HepG2 (cell line): ENCODE measurements around the gene TCF25. TPM values are rescaled to one million over a fixed set of nuclear protein-coding genes. Genes with fewer than 3 reads are reported as not detected.

Experiments used
- ATF3 ChIP-seq: sonication (generic); formaldehyde crosslinking; IDR thresholded peaks from 2 replicates; pipeline ENCODE4 v1.4.0; 2020; ENCODE audit warnings: missing genetic modification reagents
- EEA1 ChIP-seq: sonication (generic); formaldehyde crosslinking; IDR thresholded peaks from 2 replicates; pipeline ENCODE4 v1.5.1; 2020; ENCODE audit warnings: mild to moderate bottlenecking, missing genetic modification reagents, borderline replicate concordance
- IKZF5 ChIP-seq: IDR thresholded peaks from 2 replicates; pipeline ENCODE4 v1.6.1; 2018; ENCODE audit warnings: missing genetic modification reagents, mild to moderate bottlenecking, missing compliant biosample characterization
- PHF8 ChIP-seq: sonication (generic); formaldehyde crosslinking; IDR thresholded peaks from 2 replicates; pipeline ENCODE4 v1.5.0; 2020; ENCODE audit warnings: missing genetic modification reagents
- RBAK ChIP-seq: sonication (generic); formaldehyde crosslinking; IDR thresholded peaks from 2 replicates; pipeline ENCODE4 v1.5.1; 2020; ENCODE audit warnings: mild to moderate bottlenecking, missing genetic modification reagents
- SALL2 ChIP-seq: sonication (generic); formaldehyde crosslinking; IDR thresholded peaks from 2 replicates; pipeline ENCODE4 v1.8.1; 2023; ENCODE audit warnings: mild to moderate bottlenecking, missing genetic modification reagents, inconsistent platforms
- SP2 ChIP-seq: sonication (generic); formaldehyde crosslinking; IDR thresholded peaks from 2 replicates; pipeline ENCODE4 v1.5.1; 2020; ENCODE audit warnings: mild to moderate bottlenecking, missing genetic modification reagents
- TRIM22 ChIP-seq: fragments of 450-650 bp; IDR thresholded peaks from 2 replicates; pipeline ENCODE4 v1.6.1; 2017
- TRIM24 ChIP-seq: sonication (generic); formaldehyde crosslinking; IDR thresholded peaks from 2 replicates; pipeline ENCODE4 v1.8.0; 2022; ENCODE audit warnings: mild to moderate bottlenecking, missing genetic modification reagents
- ZNF230 ChIP-seq: sonication (generic); formaldehyde crosslinking; IDR thresholded peaks from 2 replicates; pipeline ENCODE4 v1.4.0; 2020; ENCODE audit warnings: mild to moderate bottlenecking, missing genetic modification reagents
- ZNF367 ChIP-seq: sonication (generic); formaldehyde crosslinking; IDR thresholded peaks from 2 replicates; pipeline ENCODE4 v1.4.0; 2020; ENCODE audit warnings: missing genetic modification reagents, borderline replicate concordance
- ZNF530 ChIP-seq: sonication (generic); formaldehyde crosslinking; IDR thresholded peaks from 2 replicates; pipeline ENCODE4 v1.5.0; 2020; ENCODE audit warnings: low read depth, mild to moderate bottlenecking, missing genetic modification reagents
- polyA plus RNA-seq, 8 experiments: library from polyadenylated mRNA; depleted of rRNA in 3 of 8; stranded (reverse) in 7 of 8; unstranded in 1 of 8; fragments of >200 nt; fragmentation: Illumina TruSeq in 4 of 8; extraction: Trizol in 4 of 8; gene quantifications; 2 replicates each; pipeline versions ENCODE4 v1.2.1 to v1.2.3, GENCODE V29; 2011 to 2016; ENCODE audit warnings: low read depth in 4 of 8, missing spikeins in 1 of 8, mixed read lengths in 1 of 8; ENCODE audit not compliant: insufficient read depth in 1 of 8
- total RNA-seq, 5 experiments: library from RNA; depleted of rRNA; stranded (reverse); fragments of >200 nt; fragmentation: Illumina TruSeq; extraction: Trizol; gene quantifications; 2 replicates each; pipeline ENCODE4 v1.2.3, GENCODE V29; 2016; ENCODE audit warnings: low read depth in 1 of 5
- TF ChIP-seq, protein P1 (sequence below): sonication (generic); formaldehyde crosslinking; conservative IDR thresholded peaks from 2 replicates; pipeline ENCODE4 v1.8.0; 2022; ENCODE audit warnings: mild to moderate bottlenecking, moderate library complexity, missing genetic modification reagents
- TF ChIP-seq, protein P2 (sequence below): sonication (generic); formaldehyde crosslinking; IDR thresholded peaks from 2 replicates; pipeline ENCODE4 v1.4.0; 2020; ENCODE audit warnings: missing genetic modification reagents
- TF ChIP-seq, protein P3 (sequence below): sonication (generic); formaldehyde crosslinking; IDR thresholded peaks from 2 replicates; pipeline ENCODE4 v1.4.0; 2020; ENCODE audit warnings: missing genetic modification reagents

TCF25 gene
- total and polyA plus RNA-seq, 2 of the 13 experiments (the other 11 are each of a cell fraction or from before 2014, with no cell fraction given) = 138 to 206 TPM

- TF ChIP-seq ZNF530 (CRISPR knock-in tag) (no peak), RBAK (CRISPR knock-in tag) (no peak), ZNF230 (peak; percentile 13; the same call in 1 of the 2 replicates), EEA1 (CRISPR knock-in tag) (0 out of 2 replicates have a peak, but pooled peaks have one; percentile 17), SALL2 (CRISPR knock-in tag) (no peak; the same call in 1 of the 2 replicates), TRIM24 (CRISPR knock-in tag) (no peak), TRIM22 (no peak), ZNF367 (CRISPR knock-in tag) (no peak), SP2 (no peak), PHF8 (CRISPR knock-in tag) (no peak; the same call in none of the 2 replicates), ATF3 (peak; percentile 63), IKZF5 (CRISPR knock-in tag) (no peak; the same call in none of the 2 replicates)
- TF ChIP-seq, protein P1, sequence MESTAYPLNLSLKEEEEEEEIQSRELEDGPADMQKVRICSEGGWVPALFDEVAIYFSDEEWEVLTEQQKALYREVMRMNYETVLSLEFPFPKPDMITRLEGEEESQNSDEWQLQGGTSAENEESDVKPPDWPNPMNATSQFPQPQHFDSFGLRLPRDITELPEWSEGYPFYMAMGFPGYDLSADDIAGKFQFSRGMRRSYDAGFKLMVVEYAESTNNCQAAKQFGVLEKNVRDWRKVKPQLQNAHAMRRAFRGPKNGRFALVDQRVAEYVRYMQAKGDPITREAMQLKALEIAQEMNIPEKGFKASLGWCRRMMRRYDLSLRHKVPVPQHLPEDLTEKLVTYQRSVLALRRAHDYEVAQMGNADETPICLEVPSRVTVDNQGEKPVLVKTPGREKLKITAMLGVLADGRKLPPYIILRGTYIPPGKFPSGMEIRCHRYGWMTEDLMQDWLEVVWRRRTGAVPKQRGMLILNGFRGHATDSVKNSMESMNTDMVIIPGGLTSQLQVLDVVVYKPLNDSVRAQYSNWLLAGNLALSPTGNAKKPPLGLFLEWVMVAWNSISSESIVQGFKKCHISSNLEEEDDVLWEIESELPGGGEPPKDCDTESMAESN (CRISPR knock-in tag) = no peak; the same call in 1 of the 2 replicates
- TF ChIP-seq, protein P2, sequence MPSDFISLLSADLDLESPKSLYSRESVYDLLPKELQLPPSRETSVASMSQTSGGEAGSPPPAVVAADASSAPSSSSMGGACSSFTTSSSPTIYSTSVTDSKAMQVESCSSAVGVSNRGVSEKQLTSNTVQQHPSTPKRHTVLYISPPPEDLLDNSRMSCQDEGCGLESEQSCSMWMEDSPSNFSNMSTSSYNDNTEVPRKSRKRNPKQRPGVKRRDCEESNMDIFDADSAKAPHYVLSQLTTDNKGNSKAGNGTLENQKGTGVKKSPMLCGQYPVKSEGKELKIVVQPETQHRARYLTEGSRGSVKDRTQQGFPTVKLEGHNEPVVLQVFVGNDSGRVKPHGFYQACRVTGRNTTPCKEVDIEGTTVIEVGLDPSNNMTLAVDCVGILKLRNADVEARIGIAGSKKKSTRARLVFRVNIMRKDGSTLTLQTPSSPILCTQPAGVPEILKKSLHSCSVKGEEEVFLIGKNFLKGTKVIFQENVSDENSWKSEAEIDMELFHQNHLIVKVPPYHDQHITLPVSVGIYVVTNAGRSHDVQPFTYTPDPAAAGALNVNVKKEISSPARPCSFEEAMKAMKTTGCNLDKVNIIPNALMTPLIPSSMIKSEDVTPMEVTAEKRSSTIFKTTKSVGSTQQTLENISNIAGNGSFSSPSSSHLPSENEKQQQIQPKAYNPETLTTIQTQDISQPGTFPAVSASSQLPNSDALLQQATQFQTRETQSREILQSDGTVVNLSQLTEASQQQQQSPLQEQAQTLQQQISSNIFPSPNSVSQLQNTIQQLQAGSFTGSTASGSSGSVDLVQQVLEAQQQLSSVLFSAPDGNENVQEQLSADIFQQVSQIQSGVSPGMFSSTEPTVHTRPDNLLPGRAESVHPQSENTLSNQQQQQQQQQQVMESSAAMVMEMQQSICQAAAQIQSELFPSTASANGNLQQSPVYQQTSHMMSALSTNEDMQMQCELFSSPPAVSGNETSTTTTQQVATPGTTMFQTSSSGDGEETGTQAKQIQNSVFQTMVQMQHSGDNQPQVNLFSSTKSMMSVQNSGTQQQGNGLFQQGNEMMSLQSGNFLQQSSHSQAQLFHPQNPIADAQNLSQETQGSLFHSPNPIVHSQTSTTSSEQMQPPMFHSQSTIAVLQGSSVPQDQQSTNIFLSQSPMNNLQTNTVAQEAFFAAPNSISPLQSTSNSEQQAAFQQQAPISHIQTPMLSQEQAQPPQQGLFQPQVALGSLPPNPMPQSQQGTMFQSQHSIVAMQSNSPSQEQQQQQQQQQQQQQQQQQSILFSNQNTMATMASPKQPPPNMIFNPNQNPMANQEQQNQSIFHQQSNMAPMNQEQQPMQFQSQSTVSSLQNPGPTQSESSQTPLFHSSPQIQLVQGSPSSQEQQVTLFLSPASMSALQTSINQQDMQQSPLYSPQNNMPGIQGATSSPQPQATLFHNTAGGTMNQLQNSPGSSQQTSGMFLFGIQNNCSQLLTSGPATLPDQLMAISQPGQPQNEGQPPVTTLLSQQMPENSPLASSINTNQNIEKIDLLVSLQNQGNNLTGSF (CRISPR knock-in tag) = no peak
- TF ChIP-seq, protein P3, sequence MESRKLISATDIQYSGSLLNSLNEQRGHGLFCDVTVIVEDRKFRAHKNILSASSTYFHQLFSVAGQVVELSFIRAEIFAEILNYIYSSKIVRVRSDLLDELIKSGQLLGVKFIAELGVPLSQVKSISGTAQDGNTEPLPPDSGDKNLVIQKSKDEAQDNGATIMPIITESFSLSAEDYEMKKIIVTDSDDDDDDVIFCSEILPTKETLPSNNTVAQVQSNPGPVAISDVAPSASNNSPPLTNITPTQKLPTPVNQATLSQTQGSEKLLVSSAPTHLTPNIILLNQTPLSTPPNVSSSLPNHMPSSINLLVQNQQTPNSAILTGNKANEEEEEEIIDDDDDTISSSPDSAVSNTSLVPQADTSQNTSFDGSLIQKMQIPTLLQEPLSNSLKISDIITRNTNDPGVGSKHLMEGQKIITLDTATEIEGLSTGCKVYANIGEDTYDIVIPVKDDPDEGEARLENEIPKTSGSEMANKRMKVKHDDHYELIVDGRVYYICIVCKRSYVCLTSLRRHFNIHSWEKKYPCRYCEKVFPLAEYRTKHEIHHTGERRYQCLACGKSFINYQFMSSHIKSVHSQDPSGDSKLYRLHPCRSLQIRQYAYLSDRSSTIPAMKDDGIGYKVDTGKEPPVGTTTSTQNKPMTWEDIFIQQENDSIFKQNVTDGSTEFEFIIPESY (CRISPR knock-in tag) = no peak
Observed at GRCh38 chr16:89921702-89922476, 48.5 kb downstream of the TCF25 start (continued).
